BE2C (cell line): Measurements from ENCODE around the gene PDGFA.

Experiments
- DNase-seq: peaks from one replicate; pipeline ENCODE4 v3.0.0-alpha.2; 2020
- H3K27me3 ChIP-seq: fragments of 250-450 bp; sonication (Bioruptor Pico); 2 replicates; pipeline ENCODE4 v1.5.1; 2020; ENCODE audit warnings: mild to moderate bottlenecking
- H3K36me3 ChIP-seq: fragments of 250-450 bp; sonication (Bioruptor Pico); 2 replicates; pipeline ENCODE4 v1.5.1; 2020; ENCODE audit warnings: mild to moderate bottlenecking
- H3K4me1 ChIP-seq: fragments of 250-450 bp; sonication (Bioruptor Pico); 2 replicates; pipeline ENCODE4 v1.5.1; 2020
- H3K4me3 ChIP-seq: 2 replicates; pipeline ENCODE4 v1.5.1; 2011; ENCODE audit warnings: low read depth, low read length
- H3K9me3 ChIP-seq: fragments of 250-450 bp; sonication (Bioruptor Pico); 2 replicates; pipeline ENCODE4 v1.5.1; 2020
- TF ChIP-seq, protein P1 (sequence below): IDR thresholded peaks from 2 replicates; pipeline ENCODE4 v1.5.1; 2012; ENCODE audit warnings: mild to moderate bottlenecking, low read depth, low read length

The PDGFA gene

DNA sequence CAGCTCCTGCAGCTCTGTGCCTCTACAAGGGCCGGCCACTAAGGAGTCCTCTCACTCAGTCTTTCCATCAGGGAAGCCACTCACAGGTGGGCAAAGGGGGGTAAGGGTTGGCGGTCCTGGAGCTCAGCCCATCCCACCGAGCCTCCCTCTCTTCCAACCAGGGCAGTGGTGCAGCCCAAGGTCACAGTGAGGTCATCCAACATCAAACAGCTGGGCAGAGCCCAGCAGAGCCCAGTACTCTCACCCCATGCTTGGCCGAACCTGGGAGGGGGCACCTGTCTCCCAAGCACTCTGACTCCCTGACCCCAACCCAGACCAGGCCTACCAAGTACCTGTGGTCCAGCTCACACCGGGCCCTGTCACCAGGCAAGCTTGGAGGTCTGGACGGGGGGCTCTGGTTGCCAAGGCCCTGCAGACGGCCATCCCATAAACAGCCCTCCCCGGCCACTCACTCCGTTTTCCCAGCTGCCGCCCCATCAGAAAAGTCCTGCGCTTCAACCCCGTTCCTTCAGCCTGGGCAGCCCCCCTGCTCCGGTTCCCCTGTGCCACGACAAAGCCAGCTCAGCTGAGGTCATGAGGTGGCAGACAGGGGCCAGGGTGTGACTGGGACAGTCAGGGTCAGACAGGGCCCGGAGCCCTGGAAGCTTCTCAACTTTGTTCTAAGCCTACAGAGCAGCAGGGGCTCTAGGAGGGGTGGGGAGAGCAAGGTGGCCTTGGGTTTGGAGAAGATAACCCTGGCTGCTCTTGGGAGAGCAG, 27.5 kb downstream of the PDGFA start:
- Histone ChIP-seq H3K27me3 (no peaks in the 10 kb centered on the region), H3K4me3 (no peak overlapping the region), H3K36me3 (no peaks in the 10 kb centered on the region), H3K4me1 (no peaks in the 10 kb centered on the region), H3K9me3 (peaks cover 6% of the 10 kb centered on the region; the same call in 1 of the 2 replicates)
- TF ChIP-seq, protein P1, sequence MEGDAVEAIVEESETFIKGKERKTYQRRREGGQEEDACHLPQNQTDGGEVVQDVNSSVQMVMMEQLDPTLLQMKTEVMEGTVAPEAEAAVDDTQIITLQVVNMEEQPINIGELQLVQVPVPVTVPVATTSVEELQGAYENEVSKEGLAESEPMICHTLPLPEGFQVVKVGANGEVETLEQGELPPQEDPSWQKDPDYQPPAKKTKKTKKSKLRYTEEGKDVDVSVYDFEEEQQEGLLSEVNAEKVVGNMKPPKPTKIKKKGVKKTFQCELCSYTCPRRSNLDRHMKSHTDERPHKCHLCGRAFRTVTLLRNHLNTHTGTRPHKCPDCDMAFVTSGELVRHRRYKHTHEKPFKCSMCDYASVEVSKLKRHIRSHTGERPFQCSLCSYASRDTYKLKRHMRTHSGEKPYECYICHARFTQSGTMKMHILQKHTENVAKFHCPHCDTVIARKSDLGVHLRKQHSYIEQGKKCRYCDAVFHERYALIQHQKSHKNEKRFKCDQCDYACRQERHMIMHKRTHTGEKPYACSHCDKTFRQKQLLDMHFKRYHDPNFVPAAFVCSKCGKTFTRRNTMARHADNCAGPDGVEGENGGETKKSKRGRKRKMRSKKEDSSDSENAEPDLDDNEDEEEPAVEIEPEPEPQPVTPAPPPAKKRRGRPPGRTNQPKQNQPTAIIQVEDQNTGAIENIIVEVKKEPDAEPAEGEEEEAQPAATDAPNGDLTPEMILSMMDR = no peak
- DNase-seq = no peak

DNA sequence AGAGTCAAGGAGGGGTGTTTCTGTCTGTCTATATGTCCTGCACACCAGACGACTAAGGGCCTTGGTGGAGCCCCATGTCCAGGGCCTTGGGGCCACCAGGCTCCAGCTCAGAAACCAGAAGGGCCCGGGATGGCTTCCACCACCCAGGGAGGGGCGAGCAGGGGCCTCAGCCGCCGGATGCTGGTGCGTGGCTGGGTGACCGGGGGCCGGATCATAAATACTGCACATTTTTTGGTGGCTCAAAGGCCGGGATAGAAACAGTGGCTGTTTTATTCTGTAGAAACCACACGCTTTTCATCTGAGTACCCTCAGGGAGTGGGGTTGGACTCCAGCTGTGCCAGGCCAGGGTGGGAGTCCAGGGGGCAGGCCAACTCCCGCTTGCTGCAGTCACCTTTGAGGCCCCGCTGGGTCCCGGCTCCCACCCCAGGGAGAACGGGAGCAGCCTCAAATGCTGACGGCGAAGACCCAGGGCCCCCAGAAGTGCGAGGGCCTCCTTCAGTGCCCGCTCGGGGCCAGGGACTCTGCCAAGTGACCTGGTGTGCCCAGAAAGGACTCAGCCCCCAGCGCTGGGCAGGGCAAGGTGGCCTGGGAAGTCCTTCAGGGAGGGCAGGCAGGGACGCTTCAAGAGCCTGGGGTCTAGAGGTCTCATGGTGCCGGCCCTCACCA, 28.2 kb downstream of the PDGFA start:
- no peak for DNase-seq
- Histone ChIP-seq H3K9me3 (peaks cover 6% of the 10 kb centered on the region; the same call in 1 of the 2 replicates), H3K4me3 (no peak overlapping the region), H3K4me1 (no peaks in the 10 kb centered on the region), H3K27me3 (no peaks in the 10 kb centered on the region), H3K36me3 (no peaks in the 10 kb centered on the region)
- TF ChIP-seq, protein P1 = no peak

DNA sequence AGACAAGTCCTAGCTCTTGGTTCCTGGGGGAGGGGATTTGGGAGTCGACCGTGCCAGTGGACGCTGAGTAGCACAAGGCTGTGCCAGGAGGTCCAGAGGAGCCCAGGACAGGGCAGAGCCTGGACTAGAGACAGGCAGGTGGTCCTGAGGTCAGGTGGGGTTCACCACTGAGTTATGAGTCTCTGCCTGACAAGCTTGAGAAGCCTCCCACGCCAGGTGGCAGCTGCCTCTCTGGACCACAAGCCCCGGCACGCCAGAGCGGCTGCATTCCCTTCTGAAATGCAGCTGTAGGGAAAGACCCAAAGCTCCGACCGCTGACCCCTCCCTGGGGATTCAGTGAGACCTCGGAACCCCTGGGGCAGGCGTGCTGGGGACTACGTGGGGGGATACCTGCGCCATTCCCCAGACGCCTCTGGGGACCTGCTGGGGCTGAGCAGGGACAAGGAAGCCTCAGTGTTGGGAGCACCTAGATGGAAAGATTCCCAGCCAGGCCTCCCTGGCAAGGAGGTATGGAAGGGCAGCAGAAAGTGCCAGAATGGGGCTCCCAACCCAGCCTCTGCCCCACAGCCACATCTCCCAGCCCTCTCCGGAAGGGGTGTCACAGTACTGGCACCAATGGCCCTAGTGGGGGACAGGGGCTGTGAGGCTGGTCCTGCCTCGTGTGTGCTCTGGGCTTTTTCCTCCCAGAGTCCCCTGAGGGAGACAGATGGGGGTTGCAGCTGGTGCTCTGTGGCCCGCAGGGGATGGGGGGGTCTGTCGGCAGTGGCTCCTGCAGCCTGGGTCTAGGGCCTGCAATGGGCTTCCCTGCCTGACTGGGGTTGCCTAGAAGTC, 29.0 kb downstream of the PDGFA start:
- Histone ChIP-seq H3K4me1 (no peaks in the 10 kb centered on the region), H3K36me3 (no peaks in the 10 kb centered on the region), H3K27me3 (no peaks in the 10 kb centered on the region), H3K4me3 (no peak overlapping the region), H3K9me3 (peaks cover 2% of the 10 kb centered on the region; the same call in 1 of the 2 replicates)
- TF ChIP-seq, protein P1 = no peak
- no peak for DNase-seq

DNA sequence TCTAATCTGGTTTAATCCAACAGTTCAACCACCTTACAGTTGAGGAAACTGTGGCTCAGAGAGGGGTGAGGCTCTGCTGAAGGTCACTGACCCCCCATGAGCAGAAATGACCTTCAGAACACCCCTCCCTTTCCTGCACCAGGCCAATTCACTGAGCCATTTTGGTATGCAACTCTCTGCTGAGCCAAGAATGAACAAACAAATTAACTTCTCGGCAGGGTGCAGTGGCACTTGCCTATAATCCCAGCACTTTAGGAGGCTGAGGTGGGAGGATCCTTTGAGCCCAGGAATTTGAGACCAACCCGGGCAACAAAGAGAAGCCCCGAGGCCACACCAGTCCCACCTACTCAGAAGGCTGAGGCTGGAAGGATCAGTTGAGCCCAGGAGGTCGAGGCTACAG, 29.8 kb downstream of the PDGFA start:
- H3K4me3 ChIP-seq = no peak overlapping the region
- no peaks in the 10 kb centered on the region for H3K36me3 ChIP-seq
- H3K9me3 ChIP-seq = peaks cover 2% of the 10 kb centered on the region; the same call in 1 of the 2 replicates
- DNase-seq = no peak
- no peaks in the 10 kb centered on the region for H3K27me3 ChIP-seq
- TF ChIP-seq, protein P1 = no peak
- no peaks in the 10 kb centered on the region for H3K4me1 ChIP-seq

DNA sequence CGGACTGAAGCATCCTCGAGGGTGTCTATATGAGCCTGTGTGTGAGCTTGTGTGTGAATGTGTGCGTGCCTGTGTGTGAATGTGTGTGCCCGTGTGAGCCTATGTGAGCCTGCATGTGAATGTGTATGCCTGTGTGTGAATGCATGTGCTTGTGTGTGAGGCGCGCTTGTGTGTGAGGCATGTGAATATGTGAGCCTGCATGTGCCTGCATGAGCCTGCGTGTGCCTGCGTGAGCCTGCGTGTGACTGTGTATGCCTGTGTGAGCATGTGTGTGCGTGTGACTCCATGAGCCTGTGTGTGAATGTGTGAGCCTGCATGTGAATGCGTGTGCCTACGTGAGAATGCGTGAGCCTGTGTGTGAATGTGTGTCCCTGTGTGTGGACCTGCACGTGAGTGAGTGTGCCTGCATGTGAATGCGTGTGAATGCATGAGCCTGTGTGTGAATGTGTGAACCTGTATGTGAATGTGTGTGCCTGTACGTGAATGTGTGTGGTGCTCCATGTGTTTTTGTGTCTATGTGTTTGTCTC, 33.4 kb downstream of the PDGFA start:
- Histone ChIP-seq H3K4me3 (no peak overlapping the region), H3K4me1 (no peaks in the 10 kb centered on the region), H3K9me3 (no peaks in the 10 kb centered on the region; the same call in 1 of the 2 replicates), H3K36me3 (no peaks in the 10 kb centered on the region), H3K27me3 (no peaks in the 10 kb centered on the region)
- no peak for DNase-seq
- TF ChIP-seq, protein P1 = no peak
